GM12878 (cell line): ENCODE results near the gene SNAPC2. TPM values are rescaled to one million over a fixed set of nuclear protein-coding genes. Genes with fewer than 3 reads are reported as not detected.

ENCODE experiments used
- ATAC-seq: fragments of 200-7000 bp; cut with Tn5 transposase; 3 replicates; pipeline ENCODE4 v1.9.1; 2020; ENCODE audit warnings: mild to moderate bottlenecking, moderate library complexity
- BruUV-seq: library from RNA; stranded (reverse); fragments of 400-500 nt; replicated peaks from 2 replicates; lab custom pipeline; 2021; lab: Mats Ljungman, UMichigan
- CTCF ChIA-PET: fragments of 300-600 bp; sonication (Branson Sonifier 250); formaldehyde crosslinking; extraction: SDS; loops from one replicate; lab custom pipeline; 2021; ENCODE audit warnings: inconsistent platforms; lab: Yijun Ruan, JAX
- POLR2A ChIA-PET: fragments of 350-600 bp; formaldehyde crosslinking; extraction: SDS; loops from one replicate; lab custom pipeline; 2021; ENCODE audit warnings: inconsistent platforms; lab: Charles Lee
- RAD21 ChIA-PET: fragments of 300-600 bp; sonication (Branson Sonifier 250); formaldehyde crosslinking; loops from one replicate; lab custom pipeline; 2023; ENCODE audit warnings: antibody characterized with exemption; ENCODE audit not compliant: unreplicated experiment; lab: Charles Lee
- SMC1A ChIA-PET: fragments of 300-600 bp; sonication (Branson Sonifier 250); formaldehyde crosslinking; loops from one replicate; lab custom pipeline; 2023; ENCODE audit not compliant: unreplicated experiment, uncharacterized antibody; lab: Charles Lee
- DNase-seq: peaks from one replicate; pipeline ENCODE4 v3.0.0-alpha.2; 2011; ENCODE audit warnings: low read depth, low spot score
- FAIRE-seq: peaks from 3 replicates; lab custom pipeline; 2011; peaks lifted over from hg19 to GRCh38; lab: Jason Lieb, UNC
- H2AFZ ChIP-seq: 2 replicates; pipeline ENCODE4 v1.6.0; 2011; ENCODE audit warnings: low read depth, low read length, control low read depth; ENCODE audit not compliant: control insufficient read depth
- H3K27ac ChIP-seq: 2 replicates; pipeline ENCODE4 v1.5.1; 2011; ENCODE audit warnings: control low read depth; ENCODE audit not compliant: control insufficient read depth, insufficient read depth
- H3K27me3 ChIP-seq, 2 experiments: replicated peaks in 1 of 2; 2 replicates each; pipeline versions ENCODE4 v1.6.0 to v1.6.1; 2011; ENCODE audit warnings: low read length in 1 of 2; ENCODE audit not compliant: control insufficient read depth in 2 of 2, insufficient read depth in 2 of 2
- H3K36me3 ChIP-seq, 2 experiments: 2 replicates each; pipeline ENCODE4 v1.5.1; 2011; ENCODE audit warnings: low read length in 1 of 2; ENCODE audit not compliant: control insufficient read depth in 2 of 2, insufficient read depth in 2 of 2
- H3K4me1 ChIP-seq: 2 replicates; pipeline ENCODE4 v1.6.1; 2011; ENCODE audit warnings: mild to moderate bottlenecking, low read length, moderate library complexity, mixed read lengths; ENCODE audit not compliant: control insufficient read depth, insufficient read depth
- H3K4me2 ChIP-seq: 2 replicates; pipeline ENCODE4 v1.6.0; 2011; ENCODE audit warnings: control low read depth; ENCODE audit not compliant: control insufficient read depth, insufficient read depth
- H3K4me3 ChIP-seq: fragments of 200-600 bp; sonication (generic); 2 replicates; pipeline ENCODE4 v1.5.1; 2016
- H3K79me2 ChIP-seq: 2 replicates; pipeline ENCODE4 v1.6.0; 2011; ENCODE audit warnings: low read length; ENCODE audit not compliant: control insufficient read depth, insufficient read depth
- H3K9ac ChIP-seq: 2 replicates; pipeline ENCODE4 v1.8.0; 2011; ENCODE audit warnings: low read length, control low read depth, mixed read lengths; ENCODE audit not compliant: control insufficient read depth, insufficient read depth
- H3K9me3 ChIP-seq: replicated peaks from 3 replicates; pipeline ENCODE4 v1.5.1; 2011; ENCODE audit warnings: mild to moderate bottlenecking, low read length; ENCODE audit not compliant: control insufficient read depth, insufficient read depth
- H4K20me1 ChIP-seq: 2 replicates; pipeline ENCODE4 v1.6.0; 2011; ENCODE audit not compliant: control insufficient read depth, insufficient read depth
- BMI1 ChIP-seq: fragments of 450-650 bp; IDR thresholded peaks from 2 replicates; pipeline ENCODE4 v1.6.1; 2016; ENCODE audit warnings: mild to moderate bottlenecking, moderate library complexity, borderline replicate concordance
- CBX5 ChIP-seq: sonication (generic); IDR thresholded peaks from 2 replicates; pipeline ENCODE4 v1.6.1; 2016; ENCODE audit warnings: low read depth, moderate library complexity, mild to moderate bottlenecking, inconsistent platforms
- CTCF ChIP-seq, 3 experiments: IDR thresholded peaks in 2 of 3; conservative IDR thresholded peaks in 1 of 3; 2 replicates each; pipeline ENCODE4 v1.5.1; 2011; ENCODE audit warnings: low read depth in 3 of 3, low read length in 3 of 3, mild to moderate bottlenecking in 3 of 3, control low read depth in 2 of 3, moderate library complexity in 2 of 3, inconsistent platforms in 1 of 3, mixed read lengths in 1 of 3; ENCODE audit not compliant: control insufficient read depth in 2 of 3, insufficient read depth in 1 of 3; ENCODE audit errors: extremely low read depth in 1 of 3
- DPF2 ChIP-seq: fragments of 450-650 bp; IDR thresholded peaks from 2 replicates; pipeline ENCODE4 v1.6.1; 2017; ENCODE audit warnings: mild to moderate bottlenecking
- EP300 ChIP-seq, 2 experiments: fragments of 150-350 bp in 1 of 2; IDR thresholded peaks; 2 replicates each; pipeline ENCODE4 v1.6.1; 2011 to 2012; ENCODE audit warnings: low read depth in 2 of 2, low read length in 2 of 2, borderline replicate concordance in 1 of 2, improper control_type of control experiment in 1 of 2, inconsistent platforms in 1 of 2; ENCODE audit not compliant: control insufficient read depth in 1 of 2
- LARP7 ChIP-seq: fragments of 450-650 bp; IDR thresholded peaks from 2 replicates; pipeline ENCODE4 v1.6.1; 2017; ENCODE audit warnings: mild to moderate bottlenecking
- MTA2 ChIP-seq: fragments of 450-650 bp; IDR thresholded peaks from 2 replicates; pipeline ENCODE4 v1.6.1; 2016; ENCODE audit warnings: low read depth, mild to moderate bottlenecking, moderate library complexity
- PML ChIP-seq: IDR thresholded peaks from 2 replicates; pipeline ENCODE4 v1.6.1; 2012; ENCODE audit warnings: low read length, inconsistent platforms
- POLR2AphosphoS5 ChIP-seq: IDR thresholded peaks from 2 replicates; pipeline ENCODE4 v1.6.1; 2011; ENCODE audit warnings: mild to moderate bottlenecking, low read length, inconsistent platforms
- SIN3A ChIP-seq: IDR thresholded peaks from 2 replicates; pipeline ENCODE4 v1.6.1; 2012; ENCODE audit warnings: low read depth, low read length, improper control_type of control experiment
- TBL1XR1 ChIP-seq: IDR thresholded peaks from 2 replicates; pipeline ENCODE4 v1.6.1; 2012; ENCODE audit warnings: low read depth, low read length, improper control_type of control experiment
- WGBS: methylation state at CpG from one replicate; pipeline ENCODE4 v1.1.6; 2016; ENCODE audit warnings: low lambda C conversion rate; ENCODE audit not compliant: insufficient replicate concordance, insufficient coverage; ENCODE audit errors: missing lambda C conversion rate; 5-methylcytosine and 5-hydroxymethylcytosine counted together
- in situ Hi-C: fragments of 300-500 bp; cut with MboI; formaldehyde crosslinking; loops from 9 replicates; pipeline ENCODE4 v1.14.3; 2018; ENCODE audit warnings: mixed read lengths
- intact Hi-C: fragments of 100-400 bp; cut with micrococcal nuclease; formaldehyde crosslinking; loops from one replicate; pipeline ENCODE4 v1.14.2; 2022; ENCODE audit not compliant: unreplicated experiment
- polyA plus RNA-seq, 11 experiments: library from polyadenylated mRNA; depleted of rRNA in 4 of 11; unstranded in 6 of 11; stranded (reverse) in 5 of 11; fragments of >200 nt; fragmentation: Nextera tagmentation in 4 of 11; fragmentation: Illumina TruSeq in 1 of 11; extraction: Ambion mirVana in 4 of 11; extraction: Trizol in 1 of 11; gene quantifications; 1 replicate in 1 of 11; 2 replicates in 10 of 11; pipeline versions ENCODE4 v1.2.1 to v1.2.3, GENCODE V29; 2011 to 2016; ENCODE audit warnings: inconsistent platforms in 2 of 11, missing spikeins in 2 of 11, low read depth in 1 of 11
- total RNA-seq, 4 experiments: library from RNA; depleted of rRNA in 3 of 4; stranded (reverse); fragments of >200 nt in 3 of 4; fragmentation: Illumina TruSeq in 1 of 4; extraction: Trizol in 1 of 4; gene quantifications; 2 replicates each; pipeline versions ENCODE4 v1.2.1 to v1.2.3, GENCODE V29; 2013 to 2021
- TF ChIP-seq, protein P1 (sequence below): fragments of 450-650 bp; formaldehyde crosslinking; IDR thresholded peaks from 2 replicates; pipeline ENCODE4 v1.4.0; 2022; ENCODE audit warnings: mild to moderate bottlenecking, moderate library complexity
- TF ChIP-seq, protein P2 (sequence below): fragments of 450-650 bp; IDR thresholded peaks from 2 replicates; pipeline ENCODE4 v1.6.1; 2017; ENCODE audit warnings: antibody characterized with exemption, mild to moderate bottlenecking, moderate library complexity

SNAPC2 gene
- total and polyA plus RNA-seq, 10 of the 15 experiments (the other 5 are each of a cell fraction or from before 2014, with no cell fraction given), result 0.19 to 20.8 (median 12.6) TPM

GRCh38 chr19:7917267-7918061 is 2.7 kb upstream of the SNAPC2 start:
- ChIA-PET SMC1A (interaction anchor here (1.6 kb wide), 1 partner anchor 27 kb away, joined by 3 read pairs; no protein-coding TSS in a partner anchor), RAD21 (no interaction called here), CTCF (interaction anchor here (0.5 to 1.2 kb wide), 4 partner anchors 10 to 29 kb away, joined by 3 to 4 read pairs (median 3); partner anchors contain the start of gene TIMM44), POLR2A (interaction anchor here (0.7 kb wide), 1 partner anchor 12 kb away, joined by 3 read pairs; no protein-coding TSS in a partner anchor)
- H3K4me1 ChIP-seq, result peaks cover 11% of the 10 kb centered on the region
- ATAC-seq (peak; percentile 47), FAIRE-seq (no peak), DNase-seq (no peak)
- BruUV-seq, result no TSS peak
- no peaks in the 10 kb centered on the region; the same call in 2 of the 3 replicates for H3K9me3 ChIP-seq
- H3K79me2 ChIP-seq, result no peaks in the 10 kb centered on the region
- H3K4me2 ChIP-seq, result no peak overlapping the region; the same call in 1 of the 2 replicates
- H3K36me3 ChIP-seq, result peaks cover 0 to 3% of the 10 kb centered on the region in 2 experiments; a peak in 2 of 4 replicates
- no peak overlapping the region for H3K4me3 ChIP-seq
- H3K27me3 ChIP-seq, result peaks cover 8 to 21% of the 10 kb centered on the region in 2 experiments
- WGBS, result 3% methylated on average over 63 of the region's 71 CpGs
- no peak overlapping the region for H3K27ac ChIP-seq
- H3K9ac ChIP-seq, result no peak overlapping the region
- in situ Hi-C loops (no loop called here), intact Hi-C loops (no loop called here)
- H2AFZ ChIP-seq, result no peak overlapping the region
- H4K20me1 ChIP-seq, result no peaks in the 10 kb centered on the region
- no peak for TF ChIP-seq BMI1
- TF ChIP-seq, protein P1, sequence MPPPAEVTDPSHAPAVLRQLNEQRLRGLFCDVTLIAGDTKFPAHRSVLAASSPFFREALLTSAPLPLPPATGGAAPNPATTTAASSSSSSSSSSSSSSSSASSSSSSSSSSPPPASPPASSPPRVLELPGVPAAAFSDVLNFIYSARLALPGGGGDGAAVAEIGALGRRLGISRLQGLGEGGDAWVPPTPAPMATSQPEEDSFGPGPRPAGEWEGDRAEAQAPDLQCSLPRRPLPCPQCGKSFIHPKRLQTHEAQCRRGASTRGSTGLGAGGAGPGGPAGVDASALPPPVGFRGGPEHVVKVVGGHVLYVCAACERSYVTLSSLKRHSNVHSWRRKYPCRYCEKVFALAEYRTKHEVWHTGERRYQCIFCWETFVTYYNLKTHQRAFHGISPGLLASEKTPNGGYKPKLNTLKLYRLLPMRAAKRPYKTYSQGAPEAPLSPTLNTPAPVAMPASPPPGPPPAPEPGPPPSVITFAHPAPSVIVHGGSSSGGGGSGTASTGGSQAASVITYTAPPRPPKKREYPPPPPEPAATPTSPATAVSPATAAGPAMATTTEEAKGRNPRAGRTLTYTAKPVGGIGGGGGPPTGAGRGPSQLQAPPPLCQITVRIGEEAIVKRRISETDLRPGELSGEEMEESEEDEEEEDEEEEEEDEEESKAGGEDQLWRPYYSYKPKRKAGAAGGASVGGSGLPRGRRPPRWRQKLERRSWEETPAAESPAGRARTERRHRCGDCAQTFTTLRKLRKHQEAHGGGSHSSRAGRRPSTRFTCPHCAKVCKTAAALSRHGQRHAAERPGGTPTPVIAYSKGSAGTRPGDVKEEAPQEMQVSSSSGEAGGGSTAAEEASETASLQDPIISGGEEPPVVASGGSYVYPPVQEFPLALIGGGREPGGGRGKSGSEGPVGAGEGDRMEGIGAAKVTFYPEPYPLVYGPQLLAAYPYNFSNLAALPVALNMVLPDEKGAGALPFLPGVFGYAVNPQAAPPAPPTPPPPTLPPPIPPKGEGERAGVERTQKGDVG (CRISPR knock-in tag), result no peak
- peak; percentile 44 to 63 (median 48); a peak in 5 of 6 replicates for TF ChIP-seq CTCF (IDR thresholded peaks at IDR 0.05 in 2 of 3, conservative IDR thresholded peaks at IDR 0.05 in 1 of 3; ENCODE audit: control insufficient read depth in 2 of 3, extremely low read depth in 1 of 3, insufficient read depth in 1 of 3, low read depth in 3 of 3, low read length in 3 of 3)
- TF ChIP-seq DPF2, result peak; percentile 35; the same call in 1 of the 2 replicates
- no peak for TF ChIP-seq LARP7
- TF ChIP-seq, protein P2, sequence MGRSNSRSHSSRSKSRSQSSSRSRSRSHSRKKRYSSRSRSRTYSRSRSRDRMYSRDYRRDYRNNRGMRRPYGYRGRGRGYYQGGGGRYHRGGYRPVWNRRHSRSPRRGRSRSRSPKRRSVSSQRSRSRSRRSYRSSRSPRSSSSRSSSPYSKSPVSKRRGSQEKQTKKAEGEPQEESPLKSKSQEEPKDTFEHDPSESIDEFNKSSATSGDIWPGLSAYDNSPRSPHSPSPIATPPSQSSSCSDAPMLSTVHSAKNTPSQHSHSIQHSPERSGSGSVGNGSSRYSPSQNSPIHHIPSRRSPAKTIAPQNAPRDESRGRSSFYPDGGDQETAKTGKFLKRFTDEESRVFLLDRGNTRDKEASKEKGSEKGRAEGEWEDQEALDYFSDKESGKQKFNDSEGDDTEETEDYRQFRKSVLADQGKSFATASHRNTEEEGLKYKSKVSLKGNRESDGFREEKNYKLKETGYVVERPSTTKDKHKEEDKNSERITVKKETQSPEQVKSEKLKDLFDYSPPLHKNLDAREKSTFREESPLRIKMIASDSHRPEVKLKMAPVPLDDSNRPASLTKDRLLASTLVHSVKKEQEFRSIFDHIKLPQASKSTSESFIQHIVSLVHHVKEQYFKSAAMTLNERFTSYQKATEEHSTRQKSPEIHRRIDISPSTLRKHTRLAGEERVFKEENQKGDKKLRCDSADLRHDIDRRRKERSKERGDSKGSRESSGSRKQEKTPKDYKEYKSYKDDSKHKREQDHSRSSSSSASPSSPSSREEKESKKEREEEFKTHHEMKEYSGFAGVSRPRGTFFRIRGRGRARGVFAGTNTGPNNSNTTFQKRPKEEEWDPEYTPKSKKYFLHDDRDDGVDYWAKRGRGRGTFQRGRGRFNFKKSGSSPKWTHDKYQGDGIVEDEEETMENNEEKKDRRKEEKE, result no peak
- TF ChIP-seq MTA2, result no peak
- TF ChIP-seq CBX5, result no peak
- TF ChIP-seq PML, result no peak
- TF ChIP-seq POLR2AphosphoS5, result no peak
- TF ChIP-seq SIN3A, result no peak
- TF ChIP-seq TBL1XR1, result no peak
- no peak for TF ChIP-seq EP300 (IDR thresholded peaks at IDR 0.05; ENCODE audit: borderline replicate concordance in 1 of 2, control insufficient read depth in 1 of 2, low read depth in 2 of 2, low read length in 2 of 2)
